Measurements from ENCODE around the gene PLXNA2.

PLXNA2 gene

DNA sequence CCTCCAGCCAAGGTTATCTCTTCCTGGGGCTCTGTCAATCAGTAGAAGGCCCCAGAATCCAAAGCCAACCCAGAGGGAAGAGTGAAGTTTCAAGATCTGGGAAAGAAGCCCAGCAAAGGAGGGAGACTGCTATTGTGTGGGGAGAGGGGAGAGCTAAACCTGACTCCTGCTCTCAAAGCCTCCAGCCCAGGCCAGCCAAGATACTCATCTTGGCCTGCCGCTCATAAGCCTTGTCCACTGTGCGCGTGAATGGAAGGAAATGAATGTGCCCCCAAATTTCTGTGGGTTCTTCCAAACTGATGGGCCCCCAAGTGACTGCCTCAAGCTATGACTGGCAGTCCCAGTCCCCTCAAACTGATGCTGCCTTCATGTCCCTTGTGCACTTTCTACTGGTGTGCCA, 2.0 kb downstream of the PLXNA2 start:
- TF ChIP-seq, protein P1, sequence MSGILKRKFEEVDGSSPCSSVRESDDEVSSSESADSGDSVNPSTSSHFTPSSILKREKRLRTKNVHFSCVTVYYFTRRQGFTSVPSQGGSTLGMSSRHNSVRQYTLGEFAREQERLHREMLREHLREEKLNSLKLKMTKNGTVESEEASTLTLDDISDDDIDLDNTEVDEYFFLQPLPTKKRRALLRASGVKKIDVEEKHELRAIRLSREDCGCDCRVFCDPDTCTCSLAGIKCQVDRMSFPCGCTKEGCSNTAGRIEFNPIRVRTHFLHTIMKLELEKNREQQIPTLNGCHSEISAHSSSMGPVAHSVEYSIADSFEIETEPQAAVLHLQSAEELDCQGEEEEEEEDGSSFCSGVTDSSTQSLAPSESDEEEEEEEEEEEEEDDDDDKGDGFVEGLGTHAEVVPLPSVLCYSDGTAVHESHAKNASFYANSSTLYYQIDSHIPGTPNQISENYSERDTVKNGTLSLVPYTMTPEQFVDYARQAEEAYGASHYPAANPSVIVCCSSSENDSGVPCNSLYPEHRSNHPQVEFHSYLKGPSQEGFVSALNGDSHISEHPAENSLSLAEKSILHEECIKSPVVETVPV (CRISPR knock-in tag; IDR thresholded peaks at IDR 0.05), result no peak
- TF ChIP-seq ZFP30 (CRISPR knock-in tag; IDR thresholded peaks at IDR 0.05) (no peak), TCF4 (CRISPR knock-in tag; IDR thresholded peaks at IDR 0.05; ENCODE audit: borderline replicate concordance) (no peak), TOX (CRISPR knock-in tag; IDR thresholded peaks at IDR 0.05; ENCODE audit: borderline replicate concordance) (no peak), GLIS3 (CRISPR knock-in tag; IDR thresholded peaks at IDR 0.05) (no peak), BACH2 (CRISPR knock-in tag; IDR thresholded peaks at IDR 0.05; ENCODE audit: borderline replicate concordance) (no peak), ISL1 (CRISPR knock-in tag; IDR thresholded peaks at IDR 0.05) (no peak)
- TF ChIP-seq, protein P2, sequence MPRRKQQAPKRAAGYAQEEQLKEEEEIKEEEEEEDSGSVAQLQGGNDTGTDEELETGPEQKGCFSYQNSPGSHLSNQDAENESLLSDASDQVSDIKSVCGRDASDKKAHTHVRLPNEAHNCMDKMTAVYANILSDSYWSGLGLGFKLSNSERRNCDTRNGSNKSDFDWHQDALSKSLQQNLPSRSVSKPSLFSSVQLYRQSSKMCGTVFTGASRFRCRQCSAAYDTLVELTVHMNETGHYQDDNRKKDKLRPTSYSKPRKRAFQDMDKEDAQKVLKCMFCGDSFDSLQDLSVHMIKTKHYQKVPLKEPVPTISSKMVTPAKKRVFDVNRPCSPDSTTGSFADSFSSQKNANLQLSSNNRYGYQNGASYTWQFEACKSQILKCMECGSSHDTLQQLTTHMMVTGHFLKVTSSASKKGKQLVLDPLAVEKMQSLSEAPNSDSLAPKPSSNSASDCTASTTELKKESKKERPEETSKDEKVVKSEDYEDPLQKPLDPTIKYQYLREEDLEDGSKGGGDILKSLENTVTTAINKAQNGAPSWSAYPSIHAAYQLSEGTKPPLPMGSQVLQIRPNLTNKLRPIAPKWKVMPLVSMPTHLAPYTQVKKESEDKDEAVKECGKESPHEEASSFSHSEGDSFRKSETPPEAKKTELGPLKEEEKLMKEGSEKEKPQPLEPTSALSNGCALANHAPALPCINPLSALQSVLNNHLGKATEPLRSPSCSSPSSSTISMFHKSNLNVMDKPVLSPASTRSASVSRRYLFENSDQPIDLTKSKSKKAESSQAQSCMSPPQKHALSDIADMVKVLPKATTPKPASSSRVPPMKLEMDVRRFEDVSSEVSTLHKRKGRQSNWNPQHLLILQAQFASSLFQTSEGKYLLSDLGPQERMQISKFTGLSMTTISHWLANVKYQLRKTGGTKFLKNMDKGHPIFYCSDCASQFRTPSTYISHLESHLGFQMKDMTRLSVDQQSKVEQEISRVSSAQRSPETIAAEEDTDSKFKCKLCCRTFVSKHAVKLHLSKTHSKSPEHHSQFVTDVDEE (CRISPR knock-in tag; IDR thresholded peaks at IDR 0.05), result no peak
- ATAC-seq, result no peak

DNA sequence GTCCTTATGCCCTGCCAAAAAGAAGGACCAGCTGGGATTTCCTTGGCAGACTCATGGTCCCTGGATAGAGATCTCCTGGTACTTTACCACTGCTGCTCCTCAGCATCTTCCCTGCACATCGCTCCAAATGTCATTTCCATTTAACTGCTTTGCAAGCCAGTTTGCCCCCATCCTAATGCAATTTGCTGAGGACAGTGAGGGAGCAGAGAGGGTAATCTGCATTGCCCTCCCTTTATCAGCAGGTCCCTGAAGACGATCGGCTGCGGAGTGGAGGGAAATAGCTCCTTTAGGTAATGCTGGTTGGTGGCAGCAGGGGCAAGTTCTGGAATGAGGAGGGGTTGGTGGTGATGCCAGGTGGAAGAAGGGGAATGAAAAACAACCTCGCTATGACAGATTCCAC, 2.7 kb downstream of the PLXNA2 start:
- TF ChIP-seq ZFP30 (CRISPR knock-in tag; IDR thresholded peaks at IDR 0.05) (no peak), BACH2 (CRISPR knock-in tag; IDR thresholded peaks at IDR 0.05; ENCODE audit: borderline replicate concordance) (no peak), SNAI2 (CRISPR knock-in tag; IDR thresholded peaks at IDR 0.05) (no peak), ARNTL (CRISPR knock-in tag; IDR thresholded peaks at IDR 0.05; ENCODE audit: borderline replicate concordance, low read depth) (no peak), ISL1 (CRISPR knock-in tag; IDR thresholded peaks at IDR 0.05) (no peak), CSDC2 (CRISPR knock-in tag; IDR thresholded peaks at IDR 0.05) (no peak), ZFP3 (CRISPR knock-in tag; IDR thresholded peaks at IDR 0.05) (no peak), ZC3H10 (CRISPR knock-in tag; IDR thresholded peaks at IDR 0.05) (no peak), TCF4 (CRISPR knock-in tag; IDR thresholded peaks at IDR 0.05; ENCODE audit: borderline replicate concordance) (no peak), TOX (CRISPR knock-in tag; IDR thresholded peaks at IDR 0.05; ENCODE audit: borderline replicate concordance) (no peak), ZNF565 (CRISPR knock-in tag; conservative IDR thresholded peaks at IDR 0.05; ENCODE audit: low read depth) (no peak)
- TF ChIP-seq, protein P3, sequence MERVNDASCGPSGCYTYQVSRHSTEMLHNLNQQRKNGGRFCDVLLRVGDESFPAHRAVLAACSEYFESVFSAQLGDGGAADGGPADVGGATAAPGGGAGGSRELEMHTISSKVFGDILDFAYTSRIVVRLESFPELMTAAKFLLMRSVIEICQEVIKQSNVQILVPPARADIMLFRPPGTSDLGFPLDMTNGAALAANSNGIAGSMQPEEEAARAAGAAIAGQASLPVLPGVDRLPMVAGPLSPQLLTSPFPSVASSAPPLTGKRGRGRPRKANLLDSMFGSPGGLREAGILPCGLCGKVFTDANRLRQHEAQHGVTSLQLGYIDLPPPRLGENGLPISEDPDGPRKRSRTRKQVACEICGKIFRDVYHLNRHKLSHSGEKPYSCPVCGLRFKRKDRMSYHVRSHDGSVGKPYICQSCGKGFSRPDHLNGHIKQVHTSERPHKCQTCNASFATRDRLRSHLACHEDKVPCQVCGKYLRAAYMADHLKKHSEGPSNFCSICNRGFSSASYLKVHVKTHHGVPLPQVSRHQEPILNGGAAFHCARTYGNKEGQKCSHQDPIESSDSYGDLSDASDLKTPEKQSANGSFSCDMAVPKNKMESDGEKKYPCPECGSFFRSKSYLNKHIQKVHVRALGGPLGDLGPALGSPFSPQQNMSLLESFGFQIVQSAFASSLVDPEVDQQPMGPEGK (CRISPR knock-in tag; IDR thresholded peaks at IDR 0.05; ENCODE audit: borderline replicate concordance), result no peak
- TF ChIP-seq, protein P2 (CRISPR knock-in tag; IDR thresholded peaks at IDR 0.05), result no peak
- TF ChIP-seq, protein P4, sequence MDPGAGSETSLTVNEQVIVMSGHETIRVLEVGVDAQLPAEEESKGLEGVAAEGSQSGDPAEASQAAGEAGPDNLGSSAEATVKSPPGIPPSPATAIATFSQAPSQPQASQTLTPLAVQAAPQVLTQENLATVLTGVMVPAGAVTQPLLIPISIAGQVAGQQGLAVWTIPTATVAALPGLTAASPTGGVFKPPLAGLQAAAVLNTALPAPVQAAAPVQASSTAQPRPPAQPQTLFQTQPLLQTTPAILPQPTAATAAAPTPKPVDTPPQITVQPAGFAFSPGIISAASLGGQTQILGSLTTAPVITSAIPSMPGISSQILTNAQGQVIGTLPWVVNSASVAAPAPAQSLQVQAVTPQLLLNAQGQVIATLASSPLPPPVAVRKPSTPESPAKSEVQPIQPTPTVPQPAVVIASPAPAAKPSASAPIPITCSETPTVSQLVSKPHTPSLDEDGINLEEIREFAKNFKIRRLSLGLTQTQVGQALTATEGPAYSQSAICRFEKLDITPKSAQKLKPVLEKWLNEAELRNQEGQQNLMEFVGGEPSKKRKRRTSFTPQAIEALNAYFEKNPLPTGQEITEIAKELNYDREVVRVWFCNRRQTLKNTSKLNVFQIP (CRISPR knock-in tag; IDR thresholded peaks at IDR 0.05; ENCODE audit: borderline replicate concordance, low read depth), result no peak
- ATAC-seq, result no peak

DNA sequence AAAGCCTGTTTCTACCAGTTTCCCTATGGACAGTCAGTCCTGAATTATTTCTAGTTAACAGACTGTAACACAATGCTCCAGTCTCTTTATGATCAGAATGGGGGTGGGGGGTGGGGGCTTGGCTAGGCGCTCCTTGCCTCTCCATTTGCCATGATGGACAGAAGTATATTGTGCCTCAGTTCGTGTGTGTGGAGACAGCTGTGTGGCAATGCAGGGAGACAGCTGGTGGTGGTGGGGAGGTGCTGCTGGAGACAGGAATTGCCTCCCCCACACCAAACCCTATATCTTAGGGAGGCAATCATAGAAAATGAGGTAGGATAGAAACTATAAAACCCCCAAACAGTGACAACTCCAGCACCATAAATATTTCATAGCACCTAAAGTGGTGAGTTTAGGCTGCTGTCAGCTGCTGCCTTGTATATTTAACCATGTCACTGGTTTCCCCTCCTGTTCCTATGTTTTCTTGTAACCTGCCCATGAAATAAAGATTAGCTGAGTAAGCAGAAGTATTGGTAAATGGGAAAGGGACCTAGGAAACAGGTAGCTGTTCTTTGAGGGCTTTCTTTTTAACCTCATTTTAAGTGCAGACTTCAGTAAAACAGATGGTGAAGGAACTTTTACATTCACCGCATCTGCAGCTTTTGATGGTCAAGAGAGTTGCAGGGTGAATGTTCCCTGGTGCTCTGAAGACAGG, 3.4 kb downstream of the PLXNA2 start:
- no peak for ATAC-seq
- TF ChIP-seq CSDC2 (CRISPR knock-in tag; IDR thresholded peaks at IDR 0.05) (no peak), TOX (CRISPR knock-in tag; IDR thresholded peaks at IDR 0.05; ENCODE audit: borderline replicate concordance) (no peak), TCF4 (CRISPR knock-in tag; IDR thresholded peaks at IDR 0.05; ENCODE audit: borderline replicate concordance) (no peak)
- TF ChIP-seq, protein P5, sequence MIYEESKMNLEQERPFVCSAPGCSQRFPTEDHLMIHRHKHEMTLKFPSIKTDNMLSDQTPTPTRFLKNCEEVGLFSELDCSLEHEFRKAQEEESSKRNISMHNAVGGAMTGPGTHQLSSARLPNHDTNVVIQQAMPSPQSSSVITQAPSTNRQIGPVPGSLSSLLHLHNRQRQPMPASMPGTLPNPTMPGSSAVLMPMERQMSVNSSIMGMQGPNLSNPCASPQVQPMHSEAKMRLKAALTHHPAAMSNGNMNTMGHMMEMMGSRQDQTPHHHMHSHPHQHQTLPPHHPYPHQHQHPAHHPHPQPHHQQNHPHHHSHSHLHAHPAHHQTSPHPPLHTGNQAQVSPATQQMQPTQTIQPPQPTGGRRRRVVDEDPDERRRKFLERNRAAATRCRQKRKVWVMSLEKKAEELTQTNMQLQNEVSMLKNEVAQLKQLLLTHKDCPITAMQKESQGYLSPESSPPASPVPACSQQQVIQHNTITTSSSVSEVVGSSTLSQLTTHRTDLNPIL (CRISPR knock-in tag; IDR thresholded peaks at IDR 0.05; ENCODE audit: low read depth), result no peak
- TF ChIP-seq, protein P2 (CRISPR knock-in tag; IDR thresholded peaks at IDR 0.05), result no peak
- TF ChIP-seq, protein P4 (CRISPR knock-in tag; IDR thresholded peaks at IDR 0.05; ENCODE audit: borderline replicate concordance, low read depth), result no peak
